Ovary (tissue), 10 donors: ENCODE results near the gene PLCB2. TPM values are rescaled to one million over a fixed set of nuclear protein-coding genes. Genes with fewer than 3 reads are reported as not detected.

Experiments used
- DNase-seq, 5 donors: peaks; one replicate each; pipeline ENCODE4 v3.0.0-alpha.2; 2019 to 2020
- H3K27ac ChIP-seq, 2 donors: fragments of 200-600 bp; one replicate each; pipeline versions ENCODE4 v1.5.1 to v1.8.0; 2019 to 2022
- H3K27me3 ChIP-seq: fragments of 200-600 bp; one replicate; pipeline ENCODE4 v1.8.0; 2022
- H3K36me3 ChIP-seq: fragments of 200-600 bp; sonication (generic); one replicate; pipeline ENCODE4 v1.5.1; 2019
- H3K4me1 ChIP-seq: one replicate; pipeline ENCODE4 v1.8.1; 2013; ENCODE audit warnings: mild to moderate bottlenecking, moderate library complexity; ENCODE audit not compliant: insufficient read depth
- H3K4me3 ChIP-seq: fragments of 200-600 bp; sonication (generic); one replicate; pipeline ENCODE4 v1.5.1; 2017
- H3K9me3 ChIP-seq, 2 donors: fragments of 200-600 bp in 1 of 2; sonication (generic) in 1 of 2; one replicate each; pipeline versions ENCODE4 v1.5.1 to v1.8.1; 2013 to 2019; ENCODE audit warnings: mild to moderate bottlenecking in 1 of 2, moderate library complexity in 1 of 2
- EP300 ChIP-seq: sonication (generic); formaldehyde crosslinking; IDR thresholded peaks from one replicate; pipeline ENCODE4 v1.6.1; 2017; ENCODE audit warnings: antibody characterized with exemption
- POLR2A ChIP-seq: fragments of 450-650 bp; IDR thresholded peaks from one replicate; pipeline ENCODE4 v1.6.1; 2017; ENCODE audit warnings: antibody characterized with exemption, mild to moderate bottlenecking, moderate library complexity
- WGBS, 3 donors: extraction: QIAGEN DNeasy Blood & Tissue Kit in 1 of 3; methylation state at CpG; one replicate each; pipeline versions ENCODE4 v1.1.5 to v1.1.7; 2013 to 2017; 5-methylcytosine and 5-hydroxymethylcytosine counted together
- intact Hi-C, 4 donors: fragments of 100-400 bp; cut with DNase I; formaldehyde crosslinking; loops; one replicate each; pipeline versions ENCODE4 v1.11.0 to v1.15.1; 2022 to 2023
- long read RNA-seq, 3 donors: library from polyadenylated mRNA in 2 of 3; unstranded in 2 of 3; transcript quantifications; one replicate each; pipeline ENCODE4 v2.0.0 and lab custom pipeline, GENCODE V29; 2021 to 2026
- polyA plus RNA-seq, 2 donors: library from polyadenylated mRNA; stranded (reverse); fragments of 200-250 nt in 1 of 2; fragments of 350-450 nt in 1 of 2; fragmentation: Illumina TruSeq in 1 of 2; extraction: RNeasy Lipid Tissue Mini Kit (QIAGEN cat#74804) in 1 of 2; gene quantifications; one replicate each; pipeline ENCODE4 v1.2.3, GENCODE V29; 2013 to 2014
- total RNA-seq, 7 donors: library from RNA; depleted of rRNA in 2 of 7; stranded (reverse); fragments of >200 nt in 2 of 7; fragmentation: NEBNext Ultra II Directional in 3 of 7; extraction: Animal tissue kit (Norgen Biotek cat#: 25700) in 3 of 7; gene quantifications; one replicate each; pipeline versions ENCODE4 v1.1.0 to v1.2.4, GENCODE V29; 2016 to 2023
- TF ChIP-seq, protein P1 (sequence below), 3 donors: fragments of 450-650 bp in 2 of 3; fragments of 200-600 bp in 1 of 3; IDR thresholded peaks; one replicate each; pipeline versions ENCODE4 v1.5.1 to v1.8.0; 2016 to 2022; ENCODE audit warnings: antibody characterized with exemption in 3 of 3, mild to moderate bottlenecking in 1 of 3
- donor health status: DM: no; HTN: no; CAD: no; lungs with moderate emphysema.
- donor health status: DM: no; HTN: no; CAD: no.
- donor health status: Bipolar disorder and iron deficiency.
- donor health status: DM: yes; HTN: yes; CAD: no.
- donor health status: DM: no; HTN: no; CAD: no.
- donor health status: DM: yes; HTN: yes; CAD: no.

The PLCB2 gene, protein sequence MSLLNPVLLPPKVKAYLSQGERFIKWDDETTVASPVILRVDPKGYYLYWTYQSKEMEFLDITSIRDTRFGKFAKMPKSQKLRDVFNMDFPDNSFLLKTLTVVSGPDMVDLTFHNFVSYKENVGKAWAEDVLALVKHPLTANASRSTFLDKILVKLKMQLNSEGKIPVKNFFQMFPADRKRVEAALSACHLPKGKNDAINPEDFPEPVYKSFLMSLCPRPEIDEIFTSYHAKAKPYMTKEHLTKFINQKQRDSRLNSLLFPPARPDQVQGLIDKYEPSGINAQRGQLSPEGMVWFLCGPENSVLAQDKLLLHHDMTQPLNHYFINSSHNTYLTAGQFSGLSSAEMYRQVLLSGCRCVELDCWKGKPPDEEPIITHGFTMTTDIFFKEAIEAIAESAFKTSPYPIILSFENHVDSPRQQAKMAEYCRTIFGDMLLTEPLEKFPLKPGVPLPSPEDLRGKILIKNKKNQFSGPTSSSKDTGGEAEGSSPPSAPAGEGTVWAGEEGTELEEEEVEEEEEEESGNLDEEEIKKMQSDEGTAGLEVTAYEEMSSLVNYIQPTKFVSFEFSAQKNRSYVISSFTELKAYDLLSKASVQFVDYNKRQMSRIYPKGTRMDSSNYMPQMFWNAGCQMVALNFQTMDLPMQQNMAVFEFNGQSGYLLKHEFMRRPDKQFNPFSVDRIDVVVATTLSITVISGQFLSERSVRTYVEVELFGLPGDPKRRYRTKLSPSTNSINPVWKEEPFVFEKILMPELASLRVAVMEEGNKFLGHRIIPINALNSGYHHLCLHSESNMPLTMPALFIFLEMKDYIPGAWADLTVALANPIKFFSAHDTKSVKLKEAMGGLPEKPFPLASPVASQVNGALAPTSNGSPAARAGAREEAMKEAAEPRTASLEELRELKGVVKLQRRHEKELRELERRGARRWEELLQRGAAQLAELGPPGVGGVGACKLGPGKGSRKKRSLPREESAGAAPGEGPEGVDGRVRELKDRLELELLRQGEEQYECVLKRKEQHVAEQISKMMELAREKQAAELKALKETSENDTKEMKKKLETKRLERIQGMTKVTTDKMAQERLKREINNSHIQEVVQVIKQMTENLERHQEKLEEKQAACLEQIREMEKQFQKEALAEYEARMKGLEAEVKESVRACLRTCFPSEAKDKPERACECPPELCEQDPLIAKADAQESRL
- total RNA-seq = 10 to 100 TPM in 1 of 7 donors, 1 to 10 TPM in 6; 1.9 to 13.9 (median 6.0) TPM
- polyA plus RNA-seq = 1 to 10 TPM; 3.2 to 8.6 TPM
- long read RNA-seq, donor 1 = 0 reads
- long read RNA-seq, donor 2 = 0 reads
- long read RNA-seq, donor 3, full-length matches to known transcripts = 5 of 16 reads
- long read RNA-seq, donor 3, partial matches to known transcripts = 2 of 16 reads
- long read RNA-seq, donor 3, other reads (novel, unspliced or antisense) = 9 of 16 reads

DNA sequence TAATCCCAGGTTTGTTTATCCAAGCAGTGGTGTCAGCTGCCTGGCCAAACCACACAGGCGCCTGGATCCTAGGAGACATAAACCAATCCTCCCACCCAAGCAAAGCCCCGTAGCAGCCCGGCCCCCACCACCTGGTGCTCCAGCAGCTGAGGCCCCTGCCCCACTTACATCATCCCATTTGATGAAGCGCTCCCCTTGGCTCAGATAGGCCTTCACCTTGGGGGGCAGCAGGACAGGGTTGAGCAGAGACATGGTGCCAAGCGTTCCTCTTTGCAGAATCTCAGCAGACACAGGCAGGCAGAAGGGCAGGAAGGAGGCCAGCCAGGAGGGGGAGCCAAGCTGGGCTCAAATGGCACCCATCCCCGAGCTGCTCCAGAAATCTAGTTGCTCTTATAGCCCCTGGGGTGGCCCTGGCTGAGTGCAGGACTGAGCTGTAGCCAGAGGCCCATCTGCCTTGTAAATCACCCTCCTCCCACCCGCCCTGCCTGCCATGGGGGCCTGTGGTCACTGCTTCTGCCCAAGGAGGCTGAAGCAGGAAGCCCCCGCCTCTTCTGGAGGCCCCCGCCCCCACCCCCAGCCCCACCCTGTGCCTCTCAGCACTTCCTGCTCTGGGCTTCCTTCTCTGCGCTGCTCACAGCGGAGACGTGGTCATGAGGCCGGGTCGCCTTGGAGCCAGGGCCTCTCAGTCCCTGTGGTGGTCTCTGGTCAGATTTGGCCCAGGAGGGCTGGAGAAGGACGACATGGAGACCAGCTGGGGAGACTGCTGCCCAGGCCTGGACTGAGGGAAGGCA lies at the start of gene PLCB2:
Gene PLCB2 (minus strand): TSS at position 515 of the 791 bp plus-strand sequence. CDS start 263 bp downstream, at position 252.
- Histone ChIP-seq H3K4me1 (no peaks in the 10 kb centered on the region), H3K27ac (no peak within 1 kb of the TSS), H3K4me3 (no peak within 1 kb of the TSS), H3K36me3 (no peaks in the 10 kb centered on the region), H3K9me3 (no peaks in the 10 kb centered on the region), H3K27me3 (no peaks in the 10 kb centered on the region)
- intact Hi-C loops = no loop called here
- WGBS, 3 donors = 52 to 67% (median 53%) methylated on average over 14 to 15 of the region's 15 CpGs
- DNase-seq = no peak
- TF ChIP-seq, protein P1, sequence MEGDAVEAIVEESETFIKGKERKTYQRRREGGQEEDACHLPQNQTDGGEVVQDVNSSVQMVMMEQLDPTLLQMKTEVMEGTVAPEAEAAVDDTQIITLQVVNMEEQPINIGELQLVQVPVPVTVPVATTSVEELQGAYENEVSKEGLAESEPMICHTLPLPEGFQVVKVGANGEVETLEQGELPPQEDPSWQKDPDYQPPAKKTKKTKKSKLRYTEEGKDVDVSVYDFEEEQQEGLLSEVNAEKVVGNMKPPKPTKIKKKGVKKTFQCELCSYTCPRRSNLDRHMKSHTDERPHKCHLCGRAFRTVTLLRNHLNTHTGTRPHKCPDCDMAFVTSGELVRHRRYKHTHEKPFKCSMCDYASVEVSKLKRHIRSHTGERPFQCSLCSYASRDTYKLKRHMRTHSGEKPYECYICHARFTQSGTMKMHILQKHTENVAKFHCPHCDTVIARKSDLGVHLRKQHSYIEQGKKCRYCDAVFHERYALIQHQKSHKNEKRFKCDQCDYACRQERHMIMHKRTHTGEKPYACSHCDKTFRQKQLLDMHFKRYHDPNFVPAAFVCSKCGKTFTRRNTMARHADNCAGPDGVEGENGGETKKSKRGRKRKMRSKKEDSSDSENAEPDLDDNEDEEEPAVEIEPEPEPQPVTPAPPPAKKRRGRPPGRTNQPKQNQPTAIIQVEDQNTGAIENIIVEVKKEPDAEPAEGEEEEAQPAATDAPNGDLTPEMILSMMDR (IDR thresholded peaks at IDR 0.05) = no peak
- no peak for TF ChIP-seq EP300
- no peak for TF ChIP-seq POLR2A

DNA sequence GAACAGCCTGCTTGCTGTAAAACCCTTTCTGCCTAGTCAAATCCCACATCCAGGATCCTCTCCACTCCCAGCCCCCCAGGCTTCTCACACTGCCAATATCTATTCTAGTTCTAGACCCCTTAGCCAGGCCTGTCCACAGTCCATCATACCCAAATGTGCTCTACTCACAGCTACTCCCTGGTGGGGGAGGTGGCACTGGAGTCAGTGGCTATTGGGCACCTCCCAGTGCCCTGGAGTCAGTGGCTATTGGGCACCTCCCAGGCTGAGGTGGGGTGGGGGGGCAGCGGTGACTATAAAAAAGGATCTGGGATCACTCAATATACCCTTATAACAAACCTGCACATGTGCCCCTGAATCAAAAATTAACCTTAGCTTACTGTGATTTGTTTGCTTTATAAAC lies 49.5 kb upstream of the PLCB2 start:
- H3K27me3 ChIP-seq = no peaks in the 10 kb centered on the region
- H3K9me3 ChIP-seq = no peaks in the 10 kb centered on the region
- no peak overlapping the region for H3K27ac ChIP-seq
- 72 to 83% (median 78%) methylated on average over 1 of the region's 1 CpG for WGBS, 3 donors
- H3K36me3 ChIP-seq = no peaks in the 10 kb centered on the region
- no peak for DNase-seq
- H3K4me3 ChIP-seq = no peak overlapping the region
- H3K4me1 ChIP-seq = no peaks in the 10 kb centered on the region
- TF ChIP-seq, protein P1 (IDR thresholded peaks at IDR 0.05) = no peak
- TF ChIP-seq EP300 (no peak), POLR2A (no peak)
- intact Hi-C loops = loop anchor here in 1 of 4 donors (5.0 kb wide), 1 partner anchor 35 kb away; the partner anchor contains the start of gene INAFM2

DNA sequence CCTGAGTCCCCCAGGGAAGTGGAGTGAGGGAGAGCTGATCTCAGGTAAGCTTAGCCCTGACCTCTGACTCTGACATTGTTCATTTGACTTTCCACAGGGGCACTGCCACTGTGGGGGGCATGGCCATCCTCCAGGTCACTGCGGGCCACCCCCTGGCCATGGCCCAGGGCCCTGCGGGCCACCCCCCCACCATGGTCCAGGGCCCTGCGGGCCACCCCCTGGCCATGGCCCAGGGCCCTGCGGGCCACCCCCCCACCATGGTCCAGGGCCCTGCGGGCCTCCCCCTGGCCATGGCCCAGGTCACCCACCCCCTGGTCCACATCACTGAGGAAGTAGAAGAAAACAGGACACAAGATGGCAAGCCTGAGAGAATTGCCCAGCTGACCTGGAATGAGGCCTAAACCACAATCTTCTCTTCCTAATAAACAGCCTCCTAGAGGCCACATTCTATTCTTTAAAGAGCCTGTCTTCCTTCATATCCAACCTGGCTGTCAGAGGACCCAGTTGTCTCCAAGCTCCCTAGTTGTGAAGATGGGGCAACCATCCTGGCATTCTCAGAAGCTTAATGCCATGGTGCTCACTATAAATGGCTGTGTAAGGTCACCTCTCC lies 48.3 kb upstream of the PLCB2 start:
- H3K4me3 ChIP-seq = no peak overlapping the region
- no peaks in the 10 kb centered on the region for H3K27me3 ChIP-seq
- no peak overlapping the region for H3K27ac ChIP-seq
- no peak for DNase-seq
- 72 to 89% (median 85%) methylated on average over 4 to 5 of the region's 5 CpGs for WGBS, 3 donors
- TF ChIP-seq, protein P1 (IDR thresholded peaks at IDR 0.05) = no peak
- no peak for TF ChIP-seq POLR2A
- no peak for TF ChIP-seq EP300
- no peaks in the 10 kb centered on the region for H3K9me3 ChIP-seq
- no peaks in the 10 kb centered on the region for H3K36me3 ChIP-seq
- intact Hi-C loops = loop anchor here in 1 of 4 donors (5.0 kb wide), 1 partner anchor 34 kb away; the partner anchor contains the start of gene INAFM2
- H3K4me1 ChIP-seq = no peaks in the 10 kb centered on the region
